Gastroesophageal sphincter (tissue), 4 donors: ENCODE measurements around the gene NR4A1. TPM values are rescaled to one million over a fixed set of nuclear protein-coding genes. Genes with fewer than 3 reads are reported as not detected.

Experiments used
- ATAC-seq: fragments of 150-250 bp; one replicate; pipeline ENCODE4 v1.9.1; 2016; ENCODE audit warnings: mild to moderate bottlenecking, moderate library complexity
- H3K27ac ChIP-seq, 4 donors: fragments of 200-600 bp; sonication (generic) in 3 of 4; 1 replicate in 3 of 4; 2 replicates in 1 of 4; pipeline ENCODE4 v1.5.1; 2016 to 2019
- H3K27me3 ChIP-seq: fragments of 200-600 bp; sonication (generic); one replicate; pipeline ENCODE4 v1.5.1; 2019
- H3K36me3 ChIP-seq, 2 donors: fragments of 200-600 bp; sonication (generic); one replicate each; pipeline ENCODE4 v1.5.1; 2019; ENCODE audit warnings: control low read depth in 1 of 2
- H3K4me1 ChIP-seq, 3 donors: fragments of 200-600 bp; sonication (generic); 1 replicate in 2 of 3; 2 replicates in 1 of 3; pipeline ENCODE4 v1.5.1; 2016 to 2019; ENCODE audit warnings: control low read depth in 2 of 3
- H3K4me3 ChIP-seq, 2 donors: fragments of 200-600 bp; sonication (generic); one replicate each; pipeline ENCODE4 v1.5.1; 2019; ENCODE audit warnings: mild to moderate bottlenecking in 1 of 2, moderate library complexity in 1 of 2
- H3K9me3 ChIP-seq, 3 donors: fragments of 200-600 bp; sonication (generic); one replicate each; pipeline ENCODE4 v1.5.1; 2017 to 2019; ENCODE audit warnings: control low read depth in 2 of 3
- CTCF ChIP-seq, 4 experiments: fragments of 200-600 bp in 2 of 4; fragments of 450-650 bp in 2 of 4; sonication (generic) in 1 of 4; IDR thresholded peaks; one replicate each; pipeline ENCODE4 v1.5.1; 2017 to 2019; ENCODE audit warnings: antibody characterized with exemption in 4 of 4, mild to moderate bottlenecking in 2 of 4, moderate library complexity in 2 of 4
- EP300 ChIP-seq: sonication (generic); formaldehyde crosslinking; IDR thresholded peaks from one replicate; pipeline ENCODE4 v1.6.1; 2017; ENCODE audit warnings: antibody characterized with exemption, mild to moderate bottlenecking
- POLR2A ChIP-seq, 2 donors: fragments of 450-650 bp; IDR thresholded peaks; one replicate each; pipeline ENCODE4 v1.6.1; 2017; ENCODE audit warnings: antibody characterized with exemption in 2 of 2, mild to moderate bottlenecking in 2 of 2, moderate library complexity in 1 of 2
- POLR2AphosphoS5 ChIP-seq: sonication (generic); formaldehyde crosslinking; IDR thresholded peaks from one replicate; pipeline ENCODE4 v1.6.1; 2017; ENCODE audit warnings: antibody characterized with exemption
- WGBS, 2 donors: methylation state at CpG; one replicate each; pipeline ENCODE4 v1.1.5; 2018; ENCODE audit warnings: low coverage in 1 of 2; 5-methylcytosine and 5-hydroxymethylcytosine counted together
- total RNA-seq, 4 donors: library from RNA; depleted of rRNA; stranded (reverse); fragments of >200 nt; gene quantifications; one replicate each; pipeline ENCODE4 v1.1.0, GENCODE V29; 2016

Gene NR4A1
- total RNA-seq, 4 donors from 2014 or later = 29.9 to 67.2 (median 35.2) TPM

GRCh38 chr12:52018433-52019112 lies 32.7 kb upstream of the NR4A1 start:
- H3K27ac ChIP-seq = no peak overlapping the region
- no peaks in the 10 kb centered on the region for H3K9me3 ChIP-seq
- no peak for TF ChIP-seq POLR2A (IDR thresholded peaks at IDR 0.05)
- no peak for TF ChIP-seq CTCF (IDR thresholded peaks at IDR 0.05)
- TF ChIP-seq EP300 = no peak
- TF ChIP-seq POLR2AphosphoS5 = no peak
- whole genome bisulfite sequencing, 2 donors = 62% methylated on average over 2 of the region's 4 CpGs; no CpG with 5 or more reads in 1 of the 2 donors
- H3K27me3 ChIP-seq = no peaks in the 10 kb centered on the region
- no peak for ATAC-seq
- peaks cover 0 to 23% (median 6%) of the 10 kb centered on the region in 3 donors for H3K4me1 ChIP-seq
- H3K36me3 ChIP-seq = peaks cover 0 to 20% of the 10 kb centered on the region in 2 donors
- H3K4me3 ChIP-seq = no peak overlapping the region

- WGBS, 2 donors = 40 to 53% methylated on average over 1 to 7 of the region's 13 CpGs
- Histone ChIP-seq H3K9me3 (no peaks in the 10 kb centered on the region), H3K27me3 (no peaks in the 10 kb centered on the region), H3K4me3 (no peak overlapping the region), H3K36me3 (peaks cover 0 to 13% of the 10 kb centered on the region in 2 donors), H3K4me1 (peaks cover 0 to 30% (median 11%) of the 10 kb centered on the region in 3 donors), H3K27ac (no peak overlapping the region)
- no peak for TF ChIP-seq EP300
- peak in 1 of 4 experiments; percentile 3 for TF ChIP-seq CTCF (IDR thresholded peaks at IDR 0.05)
- ATAC-seq = no peak
Observed at GRCh38 chr12:52019113-52019770, 32.0 kb upstream of the NR4A1 start.

GRCh38 chr12:52020539-52021336 lies 30.5 kb upstream of the NR4A1 start:
- TF ChIP-seq CTCF (IDR thresholded peaks at IDR 0.05) (peak in 3 of 4 experiments; percentile 42 to 73 (median 59)), POLR2A (IDR thresholded peaks at IDR 0.05) (no peak), EP300 (no peak), POLR2AphosphoS5 (no peak)
- peak; percentile 17 for ATAC-seq
- no peak overlapping the region for H3K27ac ChIP-seq
- H3K9me3 ChIP-seq = no peaks in the 10 kb centered on the region
- H3K4me3 ChIP-seq = no peak overlapping the region
- peaks cover 0 to under 1% of the 10 kb centered on the region in 2 donors for H3K36me3 ChIP-seq
- H3K27me3 ChIP-seq = no peaks in the 10 kb centered on the region
- peaks cover 0 to 40% (median 22%) of the 10 kb centered on the region in 3 donors for H3K4me1 ChIP-seq
- WGBS, 2 donors = 26 to 46% methylated on average over 3 to 6 of the region's 9 CpGs

- TF ChIP-seq EP300 = no peak
- TF ChIP-seq POLR2AphosphoS5 = no peak
- TF ChIP-seq POLR2A (IDR thresholded peaks at IDR 0.05) = no peak
- no peak for TF ChIP-seq CTCF (IDR thresholded peaks at IDR 0.05)
- ATAC-seq = no peak
- Histone ChIP-seq H3K9me3 (no peaks in the 10 kb centered on the region), H3K27me3 (no peaks in the 10 kb centered on the region), H3K27ac (peak overlapping the region in 3 of 4 donors; percentile 28 to 93 (median 38)), H3K4me1 (peaks cover 0 to 60% (median 39%) of the 10 kb centered on the region in 3 donors), H3K4me3 (peak overlapping the region; percentile 50 to 62), H3K36me3 (no peaks in the 10 kb centered on the region)
- no CpG with 5 or more reads among the region's 14 CpGs for WGBS, 2 donors
Observed at GRCh38 chr12:52022841-52023181, 28.4 kb upstream of the NR4A1 start.
